ENCODE results near the gene MCHR1.
A peak's percentile ranks its signal among the peaks of the same experiment; 100 is the strongest.
"Not testable (repeated sequence)": the region's sequence is repeated elsewhere in the genome, so short reads cannot be mapped to it uniquely, and the experiment has no call there.

MCHR1 gene

GRCh38 chr22:40687706-40688105 lies 8.4 kb downstream of the MCHR1 start:
- DNase-seq = no peak

GRCh38 chr22:40690370-40690769 lies 11.1 kb downstream of the MCHR1 start:
- no peak for DNase-seq
- TF ChIP-seq POLR2A (IDR thresholded peaks at IDR 0.05; ENCODE audit: low read length) (no peak), GATA1 (IDR thresholded peaks at IDR 0.05; ENCODE audit: low read depth, low read length) (no peak)

More at GRCh38 chr22:40687706-40688105, 8.4 kb downstream of the MCHR1 start:
- no peak for TF ChIP-seq GATA1 (IDR thresholded peaks at IDR 0.05; ENCODE audit: low read depth, low read length)
- no peak for TF ChIP-seq POLR2A (IDR thresholded peaks at IDR 0.05; ENCODE audit: low read length)

DNA sequence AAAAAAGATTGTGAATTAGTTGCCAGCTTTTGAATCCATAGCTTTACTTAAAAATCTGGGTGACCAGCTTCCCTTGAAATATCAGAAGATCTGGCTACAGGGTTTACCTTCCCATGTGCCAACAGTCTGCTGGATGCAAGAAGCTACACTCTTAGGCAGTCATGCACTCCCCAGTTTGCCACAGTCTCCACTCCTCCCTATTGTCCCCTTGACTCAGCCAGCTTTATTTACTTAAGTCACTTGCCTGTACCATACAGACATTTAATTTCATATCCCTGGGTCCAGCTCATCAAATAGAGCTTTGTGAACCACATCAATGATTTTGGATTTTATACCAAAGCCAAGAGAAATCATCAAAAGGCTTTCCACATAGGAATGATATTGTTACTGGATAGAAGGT lies 12.2 kb downstream of the MCHR1 start:
- no peak for DNase-seq
- no peak for TF ChIP-seq POLR2A (IDR thresholded peaks at IDR 0.05; ENCODE audit: low read length)
- TF ChIP-seq GATA1 (IDR thresholded peaks at IDR 0.05; ENCODE audit: low read depth, low read length) = no peak

DNA sequence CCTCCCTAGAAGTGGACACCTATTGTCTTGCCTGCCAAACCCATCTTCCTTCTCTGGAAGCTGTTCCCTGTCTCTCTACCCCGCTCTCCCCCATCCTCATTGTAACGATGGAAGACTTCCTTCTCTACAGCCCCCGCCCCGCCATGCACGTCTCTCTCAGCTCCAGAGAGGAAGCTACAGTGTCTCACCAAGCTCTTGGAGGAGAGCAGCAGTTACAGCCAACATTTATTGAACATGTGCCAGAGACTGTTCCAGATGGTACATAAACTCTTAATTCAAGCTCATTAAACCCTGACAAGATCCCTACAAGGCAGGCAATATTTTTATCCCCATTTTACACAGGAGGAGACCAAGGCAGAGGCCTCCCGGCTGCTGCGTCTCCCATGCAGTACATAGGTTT lies 15.1 kb downstream of the MCHR1 start:
- TF ChIP-seq POLR2A (IDR thresholded peaks at IDR 0.05; ENCODE audit: low read length) (no peak), GATA1 (IDR thresholded peaks at IDR 0.05; ENCODE audit: low read depth, low read length) (no peak)
- no peak for DNase-seq

DNA sequence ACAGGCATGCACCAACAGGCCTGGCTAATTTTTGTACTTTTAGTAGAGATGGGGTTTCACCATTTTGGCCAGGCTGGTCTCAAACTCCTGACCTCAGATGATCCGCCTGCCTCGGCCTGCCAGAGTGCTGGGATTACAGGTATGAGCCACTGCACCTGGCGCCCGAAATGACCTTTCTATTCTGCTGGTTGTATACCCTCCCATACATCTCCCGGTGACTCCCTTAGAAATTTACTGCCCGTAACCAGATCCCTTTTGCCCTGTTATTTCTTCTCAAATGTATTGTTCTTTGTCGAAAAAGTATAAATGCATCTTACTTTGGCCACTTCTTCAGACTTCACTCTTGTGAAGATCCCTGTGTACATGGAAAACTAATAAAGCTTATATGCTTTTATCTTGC lies 22.0 kb downstream of the MCHR1 start:
- TF ChIP-seq POLR2A (IDR thresholded peaks at IDR 0.05; ENCODE audit: low read length) (no peak), GATA1 (IDR thresholded peaks at IDR 0.05; ENCODE audit: low read depth, low read length) (no peak)

DNA sequence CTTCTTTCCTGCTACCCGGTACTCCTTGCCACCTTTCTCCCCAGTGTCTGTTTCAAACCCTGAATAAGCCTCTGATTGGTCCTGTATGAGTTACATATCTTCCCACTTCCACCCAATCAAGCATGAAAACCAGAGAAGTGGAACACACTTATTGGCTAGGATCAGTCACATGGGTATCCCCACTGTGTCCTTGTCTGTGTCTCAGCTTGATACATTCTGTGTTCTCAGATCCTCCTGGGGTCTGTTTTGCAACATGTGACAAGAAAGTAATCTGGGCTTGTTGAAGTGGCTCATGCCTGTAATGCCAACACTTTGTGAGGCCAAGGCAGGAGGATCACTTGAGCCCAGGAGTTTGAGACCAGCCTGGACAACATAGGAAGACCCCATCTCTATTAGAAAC lies 23.9 kb downstream of the MCHR1 start:
- TF ChIP-seq GATA1 (IDR thresholded peaks at IDR 0.05; ENCODE audit: low read depth, low read length) (no peak), POLR2A (IDR thresholded peaks at IDR 0.05; ENCODE audit: low read length) (no peak)
- no peak for DNase-seq

More for the DNA sequence above, 22.0 kb downstream of the MCHR1 start:
- no peak for DNase-seq

DNA sequence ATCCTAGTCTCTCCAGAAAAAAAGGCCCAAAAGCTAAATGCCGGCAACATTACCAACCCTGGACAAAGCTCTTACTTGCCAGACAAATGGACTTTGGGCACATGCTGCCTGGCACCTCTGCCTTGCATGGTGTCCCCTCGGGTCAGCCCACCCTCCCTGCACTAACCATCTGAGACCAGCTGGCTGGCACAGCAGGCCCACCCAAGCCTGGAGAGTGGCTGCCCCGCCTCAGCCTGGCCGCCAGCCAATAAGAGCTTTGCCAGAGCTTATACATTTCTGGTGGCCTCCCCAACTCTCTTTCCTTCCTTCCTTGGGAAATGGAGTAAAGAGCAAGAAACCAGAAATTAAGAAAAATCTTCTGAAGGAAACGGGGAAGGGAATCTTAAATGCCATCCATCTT lies 24.5 kb downstream of the MCHR1 start:
- peak; percentile 16 to 50 for DNase-seq
- TF ChIP-seq GATA1 (IDR thresholded peaks at IDR 0.05; ENCODE audit: low read depth, low read length) = no peak
- TF ChIP-seq POLR2A (IDR thresholded peaks at IDR 0.05; ENCODE audit: low read length) = no peak

DNA sequence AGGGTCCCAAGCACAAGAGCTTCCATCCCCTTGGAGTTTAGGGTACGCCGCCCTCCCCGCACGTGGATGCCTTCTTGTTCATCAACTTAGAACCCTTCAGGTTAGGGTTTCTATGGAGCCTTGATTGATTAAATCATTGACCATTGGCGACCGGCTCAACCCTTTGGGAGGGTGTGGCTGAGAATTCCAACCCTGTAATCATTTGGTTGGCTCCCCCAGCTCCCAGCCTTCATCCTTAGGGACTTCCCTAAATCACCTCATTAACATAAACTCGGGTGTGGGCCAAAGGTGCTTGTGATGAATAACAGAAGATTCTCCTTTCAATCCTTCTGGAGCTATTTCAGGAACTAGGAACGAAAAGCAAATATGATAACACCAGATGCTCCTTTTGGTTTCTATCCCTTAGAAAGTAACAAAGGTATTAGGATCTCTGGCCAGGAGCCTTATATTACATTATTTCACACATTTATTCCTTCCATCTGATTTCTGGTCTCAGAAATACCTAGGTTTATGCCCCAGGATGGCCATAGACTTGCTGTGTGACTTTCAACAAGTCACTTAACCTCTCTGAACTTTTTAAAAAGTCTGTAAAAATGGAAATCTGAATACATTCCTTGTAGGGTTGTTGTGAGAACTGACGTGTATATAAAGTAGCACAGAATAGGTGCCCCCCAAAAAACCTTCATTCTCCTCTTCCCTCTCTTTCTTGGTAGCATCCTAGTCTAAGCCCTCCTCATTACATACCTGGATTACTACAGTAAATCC lies 26.8 kb downstream of the MCHR1 start:
- DNase-seq = no peak
- no peak for TF ChIP-seq POLR2A (IDR thresholded peaks at IDR 0.05; ENCODE audit: low read length)
- no peak for TF ChIP-seq GATA1 (IDR thresholded peaks at IDR 0.05; ENCODE audit: low read depth, low read length)

GRCh38 chr22:40707154-40707553 lies 27.9 kb downstream of the MCHR1 start:
- TF ChIP-seq POLR2A (IDR thresholded peaks at IDR 0.05; ENCODE audit: low read length) (no peak), GATA1 (IDR thresholded peaks at IDR 0.05; ENCODE audit: low read depth, low read length) (no peak)
- DNase-seq = no peak

DNA sequence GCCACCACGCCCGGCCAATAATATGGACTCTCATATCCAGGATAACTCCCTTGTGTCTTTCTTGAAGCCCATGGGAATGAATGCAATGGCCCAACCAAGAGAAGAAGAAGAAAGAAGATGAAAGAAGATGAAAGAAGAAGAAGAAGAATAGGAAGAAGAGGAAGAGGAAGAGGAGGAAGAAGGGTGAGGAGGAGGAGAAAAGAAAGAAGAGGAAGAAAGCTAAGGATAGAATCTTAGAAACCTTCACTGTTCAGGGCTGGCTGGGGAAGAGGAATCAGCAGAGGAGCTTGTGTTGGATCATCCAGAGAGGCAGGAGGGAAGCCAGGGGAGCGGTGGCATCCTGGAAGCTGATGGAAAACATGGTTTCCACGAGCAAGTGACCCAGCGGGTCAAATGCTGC lies 28.9 kb downstream of the MCHR1 start:
- no peak for DNase-seq
- TF ChIP-seq GATA1 (IDR thresholded peaks at IDR 0.05; ENCODE audit: low read depth, low read length) (no peak), POLR2A (IDR thresholded peaks at IDR 0.05; ENCODE audit: low read length) (no peak)

GRCh38 chr22:40709752-40710413 lies 30.6 kb downstream of the MCHR1 start:
- TF ChIP-seq POLR2A (IDR thresholded peaks at IDR 0.05; ENCODE audit: low read length) (peak; percentile 25), GATA1 (IDR thresholded peaks at IDR 0.05; ENCODE audit: low read depth, low read length) (no peak)
- DNase-seq = peak; percentile 59 to 66

- TF ChIP-seq POLR2A (IDR thresholded peaks at IDR 0.05; ENCODE audit: low read length) = no peak
- no peak for TF ChIP-seq GATA1 (IDR thresholded peaks at IDR 0.05; ENCODE audit: low read depth, low read length)
- DNase-seq = peak in 1 of 2 experiments; percentile 44
Observed at GRCh38 chr22:40712311-40712710, 33.0 kb downstream of the MCHR1 start.

- TF ChIP-seq GATA1 (IDR thresholded peaks at IDR 0.05; ENCODE audit: low read depth, low read length) = no peak
- TF ChIP-seq POLR2A (IDR thresholded peaks at IDR 0.05; ENCODE audit: low read length) = no peak
- DNase-seq = no peak
Observed at GRCh38 chr22:40714499-40715337, 35.4 kb downstream of the MCHR1 start.

- DNase-seq = no peak
- no peak for TF ChIP-seq POLR2A (IDR thresholded peaks at IDR 0.05; ENCODE audit: low read length)
- TF ChIP-seq GATA1 (IDR thresholded peaks at IDR 0.05; ENCODE audit: low read depth, low read length) = no peak
Observed at GRCh38 chr22:40716116-40716515, 36.8 kb downstream of the MCHR1 start.

- DNase-seq = not testable (repeated sequence)
Observed at GRCh38 chr22:40717657-40718056, 38.4 kb downstream of the MCHR1 start.
